Measurements from ENCODE around the gene HLCS. TPM values are rescaled to one million over a fixed set of nuclear protein-coding genes. Genes with fewer than 3 reads are reported as not detected.

HLCS gene
- total and polyA plus RNA-seq, 10 of the 15 experiments (the other 5 are each of a cell fraction or from before 2014, with no cell fraction given): 1.5 to 12.7 (median 9.6) TPM

DNA sequence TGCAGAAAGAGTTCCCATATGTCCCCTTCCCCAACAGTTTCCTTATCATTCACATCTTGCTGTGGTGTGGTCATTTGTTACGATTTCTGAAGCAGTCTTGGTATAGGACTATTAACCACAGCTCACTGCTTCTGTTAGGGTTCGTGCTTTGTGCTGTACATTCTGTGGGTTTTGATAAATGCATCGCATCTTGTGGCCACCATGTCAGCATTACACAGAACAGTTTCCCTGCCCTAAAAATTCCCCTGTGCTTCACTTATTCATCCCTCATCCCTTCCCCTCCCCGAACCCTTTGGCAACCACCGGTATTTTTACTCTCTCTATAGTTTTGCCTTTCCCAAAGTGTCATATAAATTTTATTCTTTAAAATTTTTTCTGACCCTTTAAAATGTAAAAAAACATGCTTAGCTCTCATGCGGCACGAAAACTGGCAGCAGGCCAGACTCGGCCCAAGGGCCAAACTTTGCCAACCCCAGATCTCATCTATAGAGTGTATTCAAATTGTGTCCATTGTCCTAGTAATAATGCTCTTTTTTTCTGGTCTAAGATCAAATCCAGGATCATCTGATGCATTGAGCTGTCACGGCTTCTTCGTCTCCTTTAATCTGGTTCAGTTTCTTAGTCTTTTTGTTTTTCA is 189.4 kb downstream of the HLCS start:
- CTCF ChIA-PET: no interaction called here
- POLR2A ChIA-PET: no interaction called here
- DNase-seq (ENCODE audit: low read depth, low spot score) (no peak), ATAC-seq (no peak), FAIRE-seq (no peak)
- Histone ChIP-seq H2AFZ (ENCODE audit: control insufficient read depth, low read depth, low read length) (no peak overlapping the region), H3K4me2 (ENCODE audit: control insufficient read depth, insufficient read depth) (no peak overlapping the region), H3K9ac (ENCODE audit: control insufficient read depth, insufficient read depth, low read length) (no peak overlapping the region), H3K79me2 (ENCODE audit: control insufficient read depth, insufficient read depth, low read length) (no peaks in the 10 kb centered on the region), H3K27me3 (replicated peaks in 1 of 2; ENCODE audit: control insufficient read depth in 2 of 2, insufficient read depth in 2 of 2, low read length in 1 of 2) (no peaks in the 10 kb centered on the region), H3K9me3 (replicated peaks; ENCODE audit: control insufficient read depth, insufficient read depth, low read length) (no peaks in the 10 kb centered on the region), H3K36me3 (ENCODE audit: control insufficient read depth in 2 of 2, insufficient read depth in 2 of 2, low read length in 1 of 2) (no peaks in the 10 kb centered on the region), H4K20me1 (ENCODE audit: control insufficient read depth, insufficient read depth) (no peaks in the 10 kb centered on the region), H3K27ac (ENCODE audit: control insufficient read depth, insufficient read depth) (no peak overlapping the region), H3K4me1 (ENCODE audit: control insufficient read depth, insufficient read depth, low read length) (no peaks in the 10 kb centered on the region), H3K4me3 (no peak overlapping the region)
- 67% methylated on average over 10 of the region's 10 CpGs for WGBS (ENCODE audit: insufficient coverage, insufficient replicate concordance, low lambda C conversion rate, missing lambda C conversion rate)
- TF ChIP-seq IKZF2 (IDR thresholded peaks at IDR 0.05): no peak
- TF ChIP-seq NFXL1 (IDR thresholded peaks at IDR 0.05; ENCODE audit: borderline replicate concordance): no peak
- TF ChIP-seq WRNIP1 (IDR thresholded peaks at IDR 0.05; ENCODE audit: borderline replicate concordance, low read depth, low read length): no peak
- TF ChIP-seq CEBPB (IDR thresholded peaks at IDR 0.05; ENCODE audit: borderline replicate concordance in 1 of 2, low read depth in 2 of 2, low read length in 2 of 2): no peak
- TF ChIP-seq SIN3A (IDR thresholded peaks at IDR 0.05; ENCODE audit: low read depth, low read length): no peak
- no peak for TF ChIP-seq ZNF622 (IDR thresholded peaks at IDR 0.05)
- TF ChIP-seq NBN (IDR thresholded peaks at IDR 0.05): no peak
- no peak for TF ChIP-seq CREB1 (IDR thresholded peaks at IDR 0.05; ENCODE audit: low read depth)
- intact Hi-C loops (cut with micrococcal nuclease; ENCODE audit: unreplicated experiment): no loop called here
- SMC1A ChIA-PET (ENCODE audit: uncharacterized antibody, unreplicated experiment): no interaction called here
- RAD21 ChIA-PET (ENCODE audit: unreplicated experiment): no interaction called here
- BruUV-seq (replicated peaks): no TSS peak
- in situ Hi-C loops (cut with MboI): no loop called here

DNA sequence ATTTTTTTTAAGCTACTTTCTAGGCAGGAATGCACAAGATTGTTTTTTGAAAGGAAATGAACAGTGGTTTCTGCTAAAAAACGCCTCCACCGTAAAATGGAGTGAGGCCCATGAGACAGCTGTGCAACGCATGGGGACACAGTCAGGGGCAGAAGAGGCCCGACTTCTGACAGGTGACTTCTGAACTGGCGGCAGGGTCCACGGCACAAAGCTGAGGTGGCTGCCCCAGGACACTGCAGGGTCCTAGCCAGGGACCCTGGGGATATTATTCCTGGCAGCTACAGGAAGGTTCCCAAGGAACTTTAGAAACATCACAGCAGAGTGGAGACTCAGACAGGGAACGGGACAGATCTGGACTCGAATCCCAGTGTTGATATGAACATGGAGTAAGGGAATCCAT is 192.5 kb downstream of the HLCS start:
- BruUV-seq (replicated peaks): no TSS peak
- ChIA-PET CTCF (no interaction called here), SMC1A (ENCODE audit: uncharacterized antibody, unreplicated experiment) (no interaction called here), RAD21 (ENCODE audit: unreplicated experiment) (no interaction called here), POLR2A (no interaction called here)
- no peak for FAIRE-seq
- H3K4me3 ChIP-seq: no peak overlapping the region
- no peaks in the 10 kb centered on the region for H3K36me3 ChIP-seq (ENCODE audit: control insufficient read depth in 2 of 2, insufficient read depth in 2 of 2, low read length in 1 of 2)
- H3K9me3 ChIP-seq (replicated peaks; ENCODE audit: control insufficient read depth, insufficient read depth, low read length): no peaks in the 10 kb centered on the region
- 41% methylated on average over 8 of the region's 8 CpGs for WGBS (ENCODE audit: insufficient coverage, insufficient replicate concordance, low lambda C conversion rate, missing lambda C conversion rate)
- H3K4me2 ChIP-seq (ENCODE audit: control insufficient read depth, insufficient read depth): no peak overlapping the region
- no peaks in the 10 kb centered on the region for H4K20me1 ChIP-seq (ENCODE audit: control insufficient read depth, insufficient read depth)
- no peak for ATAC-seq
- no peak overlapping the region for H3K27ac ChIP-seq (ENCODE audit: control insufficient read depth, insufficient read depth)
- H3K4me1 ChIP-seq (ENCODE audit: control insufficient read depth, insufficient read depth, low read length): no peaks in the 10 kb centered on the region
- H3K79me2 ChIP-seq (ENCODE audit: control insufficient read depth, insufficient read depth, low read length): no peaks in the 10 kb centered on the region
- intact Hi-C loops (cut with micrococcal nuclease; ENCODE audit: unreplicated experiment) (no loop called here), in situ Hi-C loops (cut with MboI) (no loop called here)
- H3K9ac ChIP-seq (ENCODE audit: control insufficient read depth, insufficient read depth, low read length): no peak overlapping the region
- DNase-seq (ENCODE audit: low read depth, low spot score): no peak
- no peaks in the 10 kb centered on the region for H3K27me3 ChIP-seq (replicated peaks in 1 of 2; ENCODE audit: control insufficient read depth in 2 of 2, insufficient read depth in 2 of 2, low read length in 1 of 2)
- H2AFZ ChIP-seq (ENCODE audit: control insufficient read depth, low read depth, low read length): no peak overlapping the region
- TF ChIP-seq, protein P1, sequence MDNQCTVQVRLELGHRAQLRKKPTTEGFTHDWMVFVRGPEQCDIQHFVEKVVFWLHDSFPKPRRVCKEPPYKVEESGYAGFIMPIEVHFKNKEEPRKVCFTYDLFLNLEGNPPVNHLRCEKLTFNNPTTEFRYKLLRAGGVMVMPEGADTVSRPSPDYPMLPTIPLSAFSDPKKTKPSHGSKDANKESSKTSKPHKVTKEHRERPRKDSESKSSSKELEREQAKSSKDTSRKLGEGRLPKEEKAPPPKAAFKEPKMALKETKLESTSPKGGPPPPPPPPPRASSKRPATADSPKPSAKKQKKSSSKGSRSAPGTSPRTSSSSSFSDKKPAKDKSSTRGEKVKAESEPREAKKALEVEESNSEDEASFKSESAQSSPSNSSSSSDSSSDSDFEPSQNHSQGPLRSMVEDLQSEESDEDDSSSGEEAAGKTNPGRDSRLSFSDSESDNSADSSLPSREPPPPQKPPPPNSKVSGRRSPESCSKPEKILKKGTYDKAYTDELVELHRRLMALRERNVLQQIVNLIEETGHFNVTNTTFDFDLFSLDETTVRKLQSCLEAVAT (IDR thresholded peaks at IDR 0.05): no peak
- TF ChIP-seq KAT2A (conservative IDR thresholded peaks at IDR 0.05; ENCODE audit: control insufficient read depth, low read depth, low read length): no peak
- TF ChIP-seq, protein P2, sequence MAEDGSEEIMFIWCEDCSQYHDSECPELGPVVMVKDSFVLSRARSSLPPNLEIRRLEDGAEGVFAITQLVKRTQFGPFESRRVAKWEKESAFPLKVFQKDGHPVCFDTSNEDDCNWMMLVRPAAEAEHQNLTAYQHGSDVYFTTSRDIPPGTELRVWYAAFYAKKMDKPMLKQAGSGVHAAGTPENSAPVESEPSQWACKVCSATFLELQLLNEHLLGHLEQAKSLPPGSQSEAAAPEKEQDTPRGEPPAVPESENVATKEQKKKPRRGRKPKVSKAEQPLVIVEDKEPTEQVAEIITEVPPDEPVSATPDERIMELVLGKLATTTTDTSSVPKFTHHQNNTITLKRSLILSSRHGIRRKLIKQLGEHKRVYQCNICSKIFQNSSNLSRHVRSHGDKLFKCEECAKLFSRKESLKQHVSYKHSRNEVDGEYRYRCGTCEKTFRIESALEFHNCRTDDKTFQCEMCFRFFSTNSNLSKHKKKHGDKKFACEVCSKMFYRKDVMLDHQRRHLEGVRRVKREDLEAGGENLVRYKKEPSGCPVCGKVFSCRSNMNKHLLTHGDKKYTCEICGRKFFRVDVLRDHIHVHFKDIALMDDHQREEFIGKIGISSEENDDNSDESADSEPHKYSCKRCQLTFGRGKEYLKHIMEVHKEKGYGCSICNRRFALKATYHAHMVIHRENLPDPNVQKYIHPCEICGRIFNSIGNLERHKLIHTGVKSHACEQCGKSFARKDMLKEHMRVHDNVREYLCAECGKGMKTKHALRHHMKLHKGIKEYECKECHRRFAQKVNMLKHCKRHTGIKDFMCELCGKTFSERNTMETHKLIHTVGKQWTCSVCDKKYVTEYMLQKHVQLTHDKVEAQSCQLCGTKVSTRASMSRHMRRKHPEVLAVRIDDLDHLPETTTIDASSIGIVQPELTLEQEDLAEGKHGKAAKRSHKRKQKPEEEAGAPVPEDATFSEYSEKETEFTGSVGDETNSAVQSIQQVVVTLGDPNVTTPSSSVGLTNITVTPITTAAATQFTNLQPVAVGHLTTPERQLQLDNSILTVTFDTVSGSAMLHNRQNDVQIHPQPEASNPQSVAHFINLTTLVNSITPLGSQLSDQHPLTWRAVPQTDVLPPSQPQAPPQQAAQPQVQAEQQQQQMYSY (CRISPR knock-in tag; IDR thresholded peaks at IDR 0.05): no peak
- TF ChIP-seq ATF3 (IDR thresholded peaks at IDR 0.05; ENCODE audit: borderline replicate concordance, extremely low read depth, low read depth, low read length): no peak
- no peak for TF ChIP-seq ETV6 (conservative IDR thresholded peaks at IDR 0.05 in 1 of 2, IDR thresholded peaks at IDR 0.05 in 1 of 2; ENCODE audit: borderline replicate concordance in 1 of 2, low read depth in 1 of 2)

All from GM12878 (cell line).